Left renal cortex interstitium (tissue), 4 donors: ENCODE measurements around the gene FIG4. TPM values are rescaled to one million over a fixed set of nuclear protein-coding genes. Genes with fewer than 3 reads are reported as not detected.
"Not testable (repeated sequence)": the region's sequence is repeated elsewhere in the genome, so short reads cannot be mapped to it uniquely, and the experiment has no call there.

Experiments used
- DNase-seq, 4 donors: peaks; one replicate each; pipeline ENCODE4 v3.0.0-alpha.2; 2013; ENCODE audit warnings: low read depth in 4 of 4, low spot score in 2 of 4, missing footprints in 1 of 4
- polyA plus RNA-seq, 4 donors: library from polyadenylated mRNA; unstranded; fragments of 120-200 nt; gene quantifications; one replicate each; pipeline ENCODE4 v1.2.1, GENCODE V29; 2013; ENCODE audit not compliant: insufficient read length in 4 of 4

Gene FIG4
- 10 to 100 TPM; 21.6 to 27.4 (median 23.3) TPM for polyA plus RNA-seq

DNA sequence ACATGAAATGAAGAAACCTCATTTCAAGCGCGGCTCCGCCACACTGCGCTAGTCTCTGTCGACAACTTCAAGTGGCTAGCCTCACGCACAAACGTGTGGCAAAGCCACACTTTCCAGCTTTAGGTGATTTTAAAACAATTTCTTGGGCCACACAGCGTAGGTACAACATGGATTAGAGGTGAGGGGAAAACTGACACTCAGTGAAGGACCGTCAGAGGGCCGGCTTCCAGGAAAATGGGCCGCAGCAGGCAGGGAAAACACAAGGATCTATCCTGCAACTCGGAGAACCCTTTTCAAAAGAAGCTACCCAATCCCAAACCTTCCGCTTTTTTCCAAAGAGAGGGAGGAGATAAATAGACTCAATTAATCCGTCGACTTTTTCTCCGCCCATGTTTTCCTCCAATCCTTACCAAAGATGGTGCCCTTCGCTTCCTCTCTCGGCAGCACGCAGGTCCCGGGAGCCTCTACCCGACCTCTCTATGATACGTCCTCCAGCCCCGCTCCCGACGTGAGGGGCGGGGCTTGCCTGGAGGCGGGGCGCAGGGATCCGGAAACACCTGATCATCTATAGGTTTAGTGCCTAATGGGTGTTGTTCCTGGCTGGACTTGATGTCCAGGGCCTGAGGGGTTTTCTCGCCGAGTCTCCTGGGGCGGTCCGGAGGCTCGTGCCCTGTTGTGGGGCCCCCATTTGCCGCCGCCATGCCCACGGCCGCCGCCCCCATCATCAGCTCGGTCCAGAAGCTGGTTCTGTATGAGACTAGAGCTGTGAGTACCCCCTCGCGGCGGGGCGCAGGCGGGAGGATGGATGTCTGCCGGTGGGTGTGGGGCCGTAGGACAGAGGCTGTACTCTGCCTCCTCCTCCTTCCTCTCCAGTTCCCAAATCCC lies at the start of gene FIG4, which contains the start of gene AK9:
Gene FIG4 (plus strand): TSS at position 560 of the 885 bp plus-strand sequence. CDS start 140 bp downstream, at position 700.
Gene AK9 (minus strand): TSS at position 466 of the 885 bp plus-strand sequence. CDS start 15,457 bp downstream, outside the sequence.
- DNase-seq: peak; percentile 74 to 89 (median 84)

DNA sequence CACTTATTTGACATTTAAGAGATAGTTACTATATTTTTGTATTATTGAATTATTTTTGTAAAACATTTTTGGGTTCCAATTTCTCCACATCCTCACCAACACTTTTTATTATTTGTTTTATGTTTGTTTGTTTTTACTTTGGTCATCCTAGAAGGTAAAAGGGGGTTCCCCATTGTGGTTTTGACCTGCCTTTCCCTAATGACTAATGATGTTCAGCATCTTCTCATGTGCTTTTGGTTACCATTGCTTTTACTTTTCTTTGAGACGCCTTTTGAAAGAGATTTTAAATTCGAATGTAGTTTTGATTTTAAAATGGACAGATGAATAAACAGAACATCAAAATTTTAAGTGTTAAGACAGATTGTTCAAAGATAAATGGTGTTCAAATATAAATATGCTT lies 47.0 kb upstream of the FIG4 start:
- no peak for DNase-seq

DNA sequence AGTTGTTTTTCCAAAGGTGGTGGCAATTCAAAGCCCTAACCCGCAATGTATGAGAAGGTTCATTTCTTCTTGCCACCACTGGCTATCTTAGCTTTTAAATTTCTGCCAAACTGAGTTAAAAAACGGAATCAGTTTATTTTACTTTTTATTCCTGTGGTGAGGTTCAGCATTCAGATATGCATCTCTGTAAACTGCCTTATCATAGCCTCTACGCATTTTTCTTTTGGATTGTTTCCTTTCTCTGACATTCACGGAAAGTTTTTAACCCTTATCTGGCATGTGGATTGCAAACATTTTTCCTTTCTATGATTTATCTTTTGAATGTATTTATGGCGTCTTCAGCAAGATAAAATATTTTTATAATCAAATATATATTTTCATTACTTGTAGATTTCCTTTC lies 37.8 kb upstream of the FIG4 start:
- DNase-seq: no peak

DNA sequence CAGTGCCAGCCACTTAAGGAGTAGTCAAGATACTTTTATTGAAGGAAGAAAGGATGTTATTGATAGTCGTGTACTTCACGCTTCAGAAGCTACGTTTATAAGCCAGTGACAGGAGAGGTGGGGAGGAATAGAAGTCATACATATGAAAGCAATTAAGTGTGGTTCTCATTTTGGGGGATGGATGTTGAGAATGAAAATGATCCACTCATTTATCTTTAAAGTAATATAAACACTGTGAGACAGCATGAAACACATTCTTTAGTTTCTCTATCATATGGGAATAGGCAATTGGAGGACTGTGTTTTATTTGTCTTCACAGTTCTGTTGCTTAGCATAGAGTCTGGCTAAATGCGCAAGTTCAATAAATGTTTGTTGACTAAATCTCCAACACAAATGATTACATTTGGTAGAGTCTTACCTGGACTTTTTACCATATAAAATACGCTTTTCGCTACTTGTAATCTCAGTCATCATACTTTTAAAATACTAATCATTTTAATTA lies 35.3 kb upstream of the FIG4 start:
- no peak for DNase-seq

DNA sequence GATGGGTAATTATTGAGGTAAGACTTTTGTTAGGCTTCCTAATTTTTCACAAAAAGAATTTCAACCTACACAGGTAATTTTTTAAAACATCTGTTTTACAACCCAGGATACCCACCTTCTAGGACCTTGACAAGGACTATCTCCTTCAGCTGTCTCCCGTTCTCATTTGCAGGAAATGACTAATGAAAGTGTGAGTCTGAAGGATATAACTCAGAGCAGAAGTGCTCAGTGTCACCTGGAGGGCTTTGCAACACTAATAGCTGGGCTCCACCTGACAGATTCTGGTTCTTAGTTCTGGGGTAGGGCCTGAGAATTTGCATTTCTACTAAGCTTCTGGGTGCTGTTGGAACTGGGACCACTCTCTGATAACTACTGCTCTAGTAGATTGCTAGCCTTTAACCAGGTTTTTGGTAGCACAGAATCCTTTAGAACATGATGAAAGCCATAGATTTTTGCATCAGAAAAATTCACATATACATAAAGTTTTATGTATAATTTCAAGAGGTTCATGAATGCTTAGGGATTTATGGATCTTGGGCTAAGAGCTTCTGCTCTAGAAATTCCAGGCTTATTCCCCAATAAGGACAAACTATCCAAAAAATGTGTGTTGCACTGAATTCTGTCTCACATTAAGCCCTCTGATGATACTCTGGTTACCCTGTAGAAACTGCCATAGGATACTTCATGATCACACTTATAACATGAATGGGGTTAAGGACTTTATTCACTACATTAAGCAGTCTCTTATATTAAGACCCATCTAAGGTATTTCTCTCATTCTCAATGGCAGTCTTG lies 30.4 kb upstream of the FIG4 start:
- DNase-seq: no peak

DNA sequence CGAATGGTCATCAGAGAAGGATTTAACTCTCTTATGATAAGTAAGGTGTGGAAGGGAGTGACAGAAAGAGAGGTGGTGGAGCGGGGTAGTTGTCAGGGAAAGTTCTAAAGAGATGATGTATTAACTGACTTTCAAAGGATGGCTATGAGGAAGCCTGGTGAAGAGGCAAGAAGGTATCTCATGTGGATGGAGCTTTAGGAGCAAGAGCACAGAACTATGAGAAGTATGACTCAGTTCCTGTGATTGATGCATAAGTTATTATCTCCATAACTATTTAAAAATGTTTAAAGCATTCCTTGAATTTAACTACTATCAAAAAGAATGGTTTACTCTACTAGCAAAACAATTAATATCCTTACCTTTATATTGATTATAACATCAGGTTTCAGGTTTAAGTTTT lies 28.9 kb upstream of the FIG4 start:
- DNase-seq: no peak

DNA sequence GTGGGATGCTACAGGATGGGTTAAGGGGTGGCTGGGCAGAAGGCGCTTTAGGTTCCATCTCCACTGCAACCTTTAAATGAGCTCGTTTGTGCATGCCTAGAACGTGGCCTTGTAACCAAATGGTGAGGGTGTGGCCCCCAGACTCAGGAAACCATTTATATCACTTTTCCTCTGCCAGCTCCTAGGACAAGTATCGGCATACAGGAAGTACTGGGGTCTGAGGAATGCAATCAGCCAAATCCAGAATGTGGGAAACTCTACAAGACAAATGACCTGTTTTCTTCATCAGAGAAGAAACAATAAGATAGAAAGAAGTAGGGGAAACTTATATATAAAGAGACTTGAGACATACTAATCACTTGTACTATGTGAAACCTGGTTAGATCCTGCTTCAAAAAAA lies 21.3 kb upstream of the FIG4 start:
- no peak for DNase-seq

DNA sequence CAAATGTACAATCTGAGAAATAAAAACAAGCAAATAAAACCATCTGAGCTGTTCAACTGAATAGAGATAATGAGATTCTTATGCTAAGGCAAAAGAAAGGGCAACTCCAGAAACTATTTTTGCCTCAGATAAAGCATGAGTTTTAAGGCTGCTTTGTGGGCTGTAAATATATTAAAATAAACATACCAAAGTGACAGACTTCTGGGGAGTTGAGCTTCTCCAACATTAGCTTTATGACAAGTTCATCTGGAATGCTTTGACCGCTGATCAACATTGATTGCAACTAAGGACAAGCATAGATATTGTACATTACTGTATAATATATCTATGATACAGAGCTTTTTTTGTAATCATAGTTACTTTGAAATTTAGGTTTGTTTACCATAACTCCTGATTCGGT lies 19.4 kb upstream of the FIG4 start:
- no peak for DNase-seq

DNA sequence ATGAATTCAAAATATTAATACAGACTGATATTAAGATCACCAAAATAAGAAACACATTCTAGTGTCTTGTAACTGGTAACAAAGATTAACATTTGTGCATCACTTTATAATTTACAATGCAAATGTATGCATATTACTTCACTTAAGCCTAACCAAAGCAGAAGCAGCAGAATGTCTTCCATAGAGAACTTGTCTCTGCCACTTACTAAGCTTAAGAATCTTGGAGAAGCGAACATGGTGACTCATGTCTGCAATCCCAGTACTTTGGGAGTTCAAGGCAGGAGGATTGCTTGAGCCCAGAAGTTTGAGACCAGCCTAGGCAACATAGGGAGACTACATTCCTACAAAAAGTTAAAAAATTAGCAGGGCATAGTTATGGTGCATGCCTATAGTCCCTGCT lies 18.9 kb upstream of the FIG4 start:
- no peak for DNase-seq

DNA sequence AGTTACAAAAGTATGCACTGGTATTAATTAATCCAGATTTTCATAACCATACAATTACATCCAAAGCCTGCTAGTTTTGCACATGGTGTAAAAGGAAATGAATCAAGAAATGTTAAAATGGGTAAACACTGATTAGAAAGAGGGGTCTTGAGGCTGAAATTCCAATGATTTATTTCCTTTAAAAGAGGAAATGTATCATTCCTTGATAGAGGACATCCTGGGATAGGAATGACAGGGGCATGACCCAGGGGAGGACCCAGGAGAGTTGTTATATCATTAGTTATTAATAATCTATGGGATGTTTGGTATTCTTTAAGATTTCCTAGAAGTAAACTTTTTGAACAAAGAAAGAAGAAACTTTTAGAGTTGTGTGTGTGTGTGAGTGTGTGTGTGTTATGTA lies 18.3 kb upstream of the FIG4 start:
- no peak for DNase-seq

DNA sequence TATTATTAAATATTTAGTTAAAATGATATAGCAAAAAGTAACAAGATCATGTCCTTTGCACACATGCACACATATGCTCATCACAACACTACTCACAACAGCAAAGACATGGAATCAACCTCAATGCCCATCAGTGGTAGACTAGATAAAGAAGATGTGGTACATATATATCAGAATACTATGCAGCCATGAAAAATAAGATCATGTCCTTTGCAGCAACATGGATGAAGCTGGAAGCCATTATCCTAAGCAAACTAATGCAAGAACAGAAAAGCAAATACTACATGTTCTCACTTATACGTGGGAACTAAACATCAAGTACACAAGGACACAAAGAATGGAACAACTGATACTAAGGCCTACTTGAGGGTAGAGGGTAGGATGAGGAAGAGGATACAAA lies 14.4 kb upstream of the FIG4 start:
- DNase-seq: no peak

DNA sequence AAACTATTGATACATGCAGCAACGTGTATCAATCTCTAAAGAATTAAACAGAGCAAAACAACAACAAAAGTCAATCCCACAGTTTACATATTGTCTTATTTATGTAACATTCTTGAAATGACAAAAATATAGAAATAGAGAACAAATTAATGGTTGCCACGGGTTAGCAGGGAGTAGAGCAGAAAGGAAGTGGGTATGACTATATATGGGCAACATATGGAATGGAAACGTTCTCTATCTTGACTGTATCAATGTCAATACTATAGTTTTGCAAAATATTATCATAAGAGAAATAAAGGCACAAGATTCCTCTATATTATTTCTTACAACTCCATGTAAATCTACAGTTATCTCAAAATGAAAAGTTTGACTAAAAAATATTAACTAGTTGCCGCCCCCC lies 12.9 kb upstream of the FIG4 start:
- no peak for DNase-seq

DNA sequence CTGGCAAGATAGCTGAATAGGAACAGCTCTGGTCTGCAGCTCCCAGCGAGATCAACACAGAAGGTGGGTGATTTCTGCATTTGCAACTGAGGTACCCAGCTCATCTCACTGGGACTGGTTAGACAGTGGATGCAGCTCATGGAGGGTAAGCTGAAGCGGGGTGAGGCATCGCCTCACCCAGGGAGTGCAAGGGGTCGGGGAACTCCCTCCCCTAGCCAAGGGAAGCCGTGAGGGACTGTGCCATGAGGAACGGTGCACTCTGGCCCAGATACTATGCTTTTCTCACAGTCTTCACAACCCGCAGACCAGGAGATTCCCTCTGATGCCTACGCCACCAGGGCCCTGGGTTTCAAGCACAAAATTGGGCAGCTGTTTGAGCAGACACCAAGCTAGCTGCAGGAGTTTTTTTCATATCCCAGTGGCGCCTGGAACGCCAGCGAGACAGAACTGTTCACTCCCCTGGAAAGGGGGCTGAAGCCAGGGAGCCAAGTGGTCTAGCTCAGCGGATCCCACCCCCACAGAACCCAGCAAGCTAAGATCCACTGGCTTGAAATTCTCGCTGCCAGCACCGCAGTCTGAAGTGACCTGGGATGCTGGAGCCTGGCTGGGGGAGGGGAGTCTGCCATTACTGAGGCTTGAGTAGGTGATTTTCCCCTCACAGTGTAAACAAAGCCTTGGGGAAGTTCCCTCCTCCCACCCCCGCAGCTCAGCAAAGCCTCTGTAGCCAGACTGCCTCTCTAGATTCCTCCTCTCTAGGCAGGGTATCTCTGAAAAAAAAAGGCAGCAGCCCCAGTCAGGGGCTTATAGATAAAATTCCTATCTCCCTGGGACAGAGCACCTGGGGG lies 12.2 kb upstream of the FIG4 start:
- DNase-seq: not testable (repeated sequence)

DNA sequence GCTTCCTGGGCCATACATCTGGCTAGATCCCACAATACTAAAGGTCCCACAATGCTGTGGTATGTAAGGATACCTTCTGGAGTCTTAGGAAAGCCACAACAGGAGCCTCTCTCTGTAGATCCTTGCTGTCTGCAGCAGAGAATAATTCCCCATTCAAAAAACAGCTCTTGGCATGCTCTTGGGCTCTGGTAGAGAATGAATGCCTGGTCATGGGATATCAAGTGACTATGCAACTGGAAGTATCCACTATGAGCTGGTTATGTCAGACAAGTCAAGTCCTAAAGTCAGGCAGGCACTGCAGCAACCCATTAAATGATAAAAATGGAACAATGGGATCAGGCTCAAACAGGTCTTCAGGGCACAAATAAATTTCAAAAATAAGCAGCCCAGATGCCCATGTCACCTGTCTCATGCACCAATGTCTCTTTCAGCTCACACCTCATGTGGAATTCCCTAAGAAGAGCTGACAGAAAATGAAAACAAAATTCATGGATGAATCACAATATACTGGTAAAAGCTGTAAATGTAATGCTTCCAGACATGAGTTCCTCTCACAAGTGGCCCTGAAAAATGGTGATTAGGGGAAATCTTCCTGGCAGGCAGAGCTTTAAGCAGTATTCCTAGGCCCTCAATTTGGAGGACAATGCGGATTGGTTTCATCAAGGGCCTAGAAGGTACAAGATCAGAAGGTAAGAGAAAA lies 4.4 kb upstream of the FIG4 start:
- no peak for DNase-seq

DNA sequence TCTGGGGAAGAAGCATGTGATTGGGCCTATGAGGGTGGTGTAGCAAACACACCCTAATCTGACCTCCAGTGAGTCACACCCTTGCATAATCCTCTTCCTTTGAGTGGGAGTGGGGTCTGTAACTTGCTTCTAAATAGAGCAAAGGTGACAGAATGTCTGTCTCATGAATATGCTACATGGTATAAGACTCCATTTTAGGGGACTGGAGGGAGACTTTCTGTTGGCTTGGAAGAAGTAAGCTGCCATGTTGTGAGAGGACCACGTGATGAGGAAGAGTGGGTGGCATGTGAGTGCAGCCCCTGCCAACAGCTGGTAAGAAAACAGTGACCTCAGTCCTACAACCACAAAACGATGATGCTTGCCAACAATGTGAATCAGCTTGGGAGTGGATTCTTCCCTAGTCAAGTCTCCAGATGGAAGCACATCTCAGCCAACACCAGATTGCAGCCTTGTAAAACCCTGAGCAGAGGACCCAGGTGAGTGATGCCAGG lies 3.8 kb upstream of the FIG4 start:
- DNase-seq: no peak

DNA sequence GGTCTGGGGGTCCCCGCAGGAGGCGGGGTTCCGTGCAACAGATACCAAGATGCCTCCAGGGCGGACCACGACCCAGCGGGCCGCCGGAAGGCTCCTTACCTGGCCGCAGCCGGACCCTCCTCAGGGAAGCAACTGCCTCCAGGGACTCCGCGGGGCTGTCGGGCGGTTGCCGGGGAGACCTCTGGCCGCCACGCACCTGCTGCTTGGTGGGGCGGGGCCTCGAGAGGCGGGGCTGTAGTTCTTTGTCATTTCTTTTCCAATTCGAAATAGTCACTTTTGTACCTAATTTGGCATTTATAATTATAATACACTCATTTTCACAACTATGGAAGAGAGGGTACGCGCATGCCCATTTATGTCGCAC lies 741 bp upstream of the FIG4 start:
- peak in 3 of 4 donors; percentile 25 to 33 (median 29) for DNase-seq

DNA sequence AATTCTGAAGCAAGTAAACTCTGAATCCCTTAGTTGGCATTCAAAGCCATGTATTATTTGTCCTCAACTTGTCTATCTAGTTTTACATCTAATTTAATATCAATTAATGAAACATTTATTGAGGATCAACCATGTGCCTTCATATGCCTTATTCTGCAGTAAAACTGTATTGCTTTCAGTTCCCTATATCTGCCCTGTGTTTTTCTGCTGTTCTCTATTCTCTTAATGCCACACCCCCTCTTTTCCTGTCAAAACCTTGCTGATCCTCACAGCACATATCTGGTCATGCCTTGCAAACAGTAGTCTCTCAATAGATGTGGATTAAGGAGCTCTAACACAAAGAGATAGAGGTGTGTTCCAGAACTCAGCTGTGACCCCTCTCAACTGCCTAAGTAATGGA lies 2.0 kb downstream of the FIG4 start:
- no peak for DNase-seq

DNA sequence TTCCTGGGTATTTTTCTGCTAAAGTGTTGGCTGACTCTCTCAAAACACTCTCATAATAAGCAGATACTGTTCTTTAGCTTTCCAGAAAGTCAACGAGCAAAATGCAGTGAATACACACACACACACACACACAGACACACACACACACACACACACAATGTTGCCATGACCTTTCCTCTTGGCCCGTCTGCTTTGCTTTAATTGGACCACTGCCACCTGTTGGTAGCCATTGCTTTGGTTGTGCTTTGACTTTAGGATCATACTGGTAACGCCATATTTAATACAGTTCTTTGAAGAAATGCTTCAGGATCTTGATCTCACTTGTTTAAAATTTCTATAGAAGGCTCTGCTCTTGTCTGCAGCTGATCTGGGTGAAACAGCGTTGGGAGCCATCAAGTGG lies 4.4 kb downstream of the FIG4 start:
- DNase-seq: no peak

DNA sequence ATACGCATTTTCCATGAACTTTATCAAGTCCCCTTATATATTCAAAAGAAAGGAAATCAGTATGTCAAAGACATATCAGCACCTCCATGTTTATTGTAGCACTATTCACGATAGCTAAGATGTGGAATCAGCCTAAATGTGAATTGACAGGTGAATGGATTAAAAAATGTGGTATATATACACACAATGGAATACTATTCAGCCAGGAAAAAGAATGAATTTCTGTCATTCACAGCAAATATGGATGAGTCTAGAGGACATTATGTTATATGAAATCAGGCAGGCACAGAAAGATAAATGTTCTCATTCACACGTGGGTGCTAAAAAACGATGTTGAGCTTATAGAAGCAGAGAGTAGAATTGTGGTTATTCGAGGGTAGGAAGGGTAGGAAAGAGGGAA lies 5.3 kb downstream of the FIG4 start:
- no peak for DNase-seq

DNA sequence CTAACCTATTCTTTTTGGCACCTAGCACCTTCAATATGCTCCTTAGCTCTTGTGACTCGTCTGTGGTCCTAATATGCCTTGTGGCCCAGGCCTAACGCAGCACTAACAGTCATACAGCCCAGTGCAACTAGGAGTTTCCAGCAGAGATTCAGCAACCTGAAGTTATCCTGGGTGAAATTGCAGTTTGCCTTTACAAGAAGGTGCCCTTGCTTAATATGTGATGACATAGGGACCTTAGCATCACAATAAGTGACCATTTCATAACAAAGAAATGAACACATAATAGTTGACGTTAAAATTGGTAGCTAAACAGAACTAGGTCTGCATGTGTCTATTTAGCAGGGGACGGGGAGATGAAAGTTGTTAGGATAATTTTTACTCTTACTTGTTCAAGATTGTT lies 10.1 kb downstream of the FIG4 start:
- DNase-seq: no peak
